Breast epithelium (tissue), 4 donors: ENCODE data around the gene PIGW. TPM values are rescaled to one million over a fixed set of nuclear protein-coding genes. Genes with fewer than 3 reads are reported as not detected.

Experiments used
- DNase-seq, 2 donors: peaks; one replicate each; pipeline ENCODE4 v3.0.0-alpha.2; 2019; ENCODE audit warnings: low spot score in 2 of 2
- H3K27ac ChIP-seq, 2 donors: fragments of 200-600 bp; sonication (generic) in 1 of 2; one replicate each; pipeline ENCODE4 v1.5.1; 2016 to 2019; ENCODE audit warnings: mild to moderate bottlenecking in 1 of 2
- H3K27me3 ChIP-seq, 2 donors: fragments of 200-600 bp; sonication (generic) in 1 of 2; one replicate each; pipeline versions ENCODE4 v1.5.1 to v1.6.0; 2017 to 2019; ENCODE audit warnings: control low read depth in 1 of 2, mild to moderate bottlenecking in 1 of 2
- H3K36me3 ChIP-seq: fragments of 200-600 bp; one replicate; pipeline ENCODE4 v1.5.1; 2019
- H3K4me1 ChIP-seq, 2 donors: fragments of 200-600 bp; sonication (generic); one replicate each; pipeline ENCODE4 v1.5.1; 2016 to 2019; ENCODE audit warnings: control low read depth in 1 of 2
- H3K4me3 ChIP-seq, 3 donors: fragments of 200-600 bp; sonication (generic); 1 replicate in 2 of 3; 2 replicates in 1 of 3; pipeline ENCODE4 v1.5.1; 2016 to 2019; ENCODE audit warnings: mild to moderate bottlenecking in 3 of 3, moderate library complexity in 2 of 3
- H3K9me3 ChIP-seq, 2 donors: fragments of 200-600 bp; sonication (generic) in 1 of 2; one replicate each; pipeline ENCODE4 v1.5.1; 2016 to 2019; ENCODE audit warnings: control low read depth in 1 of 2
- POLR2A ChIP-seq: fragments of 450-650 bp; IDR thresholded peaks from one replicate; pipeline ENCODE4 v1.6.1; 2016; ENCODE audit warnings: antibody characterized with exemption, mild to moderate bottlenecking, moderate library complexity
- POLR2AphosphoS5 ChIP-seq, 3 donors: sonication (generic); formaldehyde crosslinking; IDR thresholded peaks; one replicate each; pipeline ENCODE4 v1.6.1; 2017; ENCODE audit warnings: antibody characterized with exemption in 3 of 3
- intact Hi-C: fragments of 100-400 bp; cut with DNase I; formaldehyde crosslinking; loops from one replicate; pipeline ENCODE4 v1.15.1; 2023; ENCODE audit warnings: low total_unique reads
- total RNA-seq, 3 donors: library from RNA; depleted of rRNA; stranded (reverse); fragments of >200 nt; gene quantifications; one replicate each; pipeline ENCODE4 v1.1.0, GENCODE V29; 2016
- TF ChIP-seq, protein P1 (sequence below), 3 donors: fragments of 450-650 bp; IDR thresholded peaks; one replicate each; pipeline ENCODE4 v1.5.1; 2016 to 2017; ENCODE audit warnings: antibody characterized with exemption in 3 of 3, mild to moderate bottlenecking in 3 of 3, moderate library complexity in 3 of 3

The PIGW gene
- total RNA-seq, 3 donors from 2014 or later, result 4.0 to 6.2 (median 5.1) TPM

DNA sequence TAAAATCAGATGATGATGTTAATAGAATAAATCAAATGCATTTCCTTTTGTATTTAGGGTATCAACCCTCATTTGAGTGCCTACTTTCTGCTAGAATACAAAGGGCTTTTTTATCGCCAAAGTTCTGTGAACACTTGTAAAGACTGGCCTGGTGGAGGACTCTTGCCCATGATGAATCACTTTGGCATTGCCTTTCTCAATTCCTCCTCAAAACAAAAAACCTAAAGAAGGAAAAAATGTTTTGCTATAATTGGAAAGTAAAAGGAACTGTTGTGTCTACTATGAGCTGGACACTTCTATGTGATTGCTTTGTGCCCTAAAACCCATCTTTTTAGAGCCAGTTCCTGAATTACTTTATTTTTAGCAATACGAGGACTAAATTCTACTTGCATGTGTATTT, 43.9 kb downstream of the PIGW start:
- DNase-seq, result no peak
- no peak overlapping the region for H3K4me3 ChIP-seq
- H3K4me1 ChIP-seq, result no peaks in the 10 kb centered on the region
- H3K27ac ChIP-seq, result no peak overlapping the region
- no peaks in the 10 kb centered on the region for H3K9me3 ChIP-seq
- intact Hi-C loops, result no loop called here
- H3K27me3 ChIP-seq, result no peaks in the 10 kb centered on the region
- peaks cover 5% of the 10 kb centered on the region for H3K36me3 ChIP-seq
- no peak for TF ChIP-seq POLR2AphosphoS5 (IDR thresholded peaks at IDR 0.05)
- TF ChIP-seq, protein P1, sequence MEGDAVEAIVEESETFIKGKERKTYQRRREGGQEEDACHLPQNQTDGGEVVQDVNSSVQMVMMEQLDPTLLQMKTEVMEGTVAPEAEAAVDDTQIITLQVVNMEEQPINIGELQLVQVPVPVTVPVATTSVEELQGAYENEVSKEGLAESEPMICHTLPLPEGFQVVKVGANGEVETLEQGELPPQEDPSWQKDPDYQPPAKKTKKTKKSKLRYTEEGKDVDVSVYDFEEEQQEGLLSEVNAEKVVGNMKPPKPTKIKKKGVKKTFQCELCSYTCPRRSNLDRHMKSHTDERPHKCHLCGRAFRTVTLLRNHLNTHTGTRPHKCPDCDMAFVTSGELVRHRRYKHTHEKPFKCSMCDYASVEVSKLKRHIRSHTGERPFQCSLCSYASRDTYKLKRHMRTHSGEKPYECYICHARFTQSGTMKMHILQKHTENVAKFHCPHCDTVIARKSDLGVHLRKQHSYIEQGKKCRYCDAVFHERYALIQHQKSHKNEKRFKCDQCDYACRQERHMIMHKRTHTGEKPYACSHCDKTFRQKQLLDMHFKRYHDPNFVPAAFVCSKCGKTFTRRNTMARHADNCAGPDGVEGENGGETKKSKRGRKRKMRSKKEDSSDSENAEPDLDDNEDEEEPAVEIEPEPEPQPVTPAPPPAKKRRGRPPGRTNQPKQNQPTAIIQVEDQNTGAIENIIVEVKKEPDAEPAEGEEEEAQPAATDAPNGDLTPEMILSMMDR (IDR thresholded peaks at IDR 0.05), result no peak
- TF ChIP-seq POLR2A, result no peak

DNA sequence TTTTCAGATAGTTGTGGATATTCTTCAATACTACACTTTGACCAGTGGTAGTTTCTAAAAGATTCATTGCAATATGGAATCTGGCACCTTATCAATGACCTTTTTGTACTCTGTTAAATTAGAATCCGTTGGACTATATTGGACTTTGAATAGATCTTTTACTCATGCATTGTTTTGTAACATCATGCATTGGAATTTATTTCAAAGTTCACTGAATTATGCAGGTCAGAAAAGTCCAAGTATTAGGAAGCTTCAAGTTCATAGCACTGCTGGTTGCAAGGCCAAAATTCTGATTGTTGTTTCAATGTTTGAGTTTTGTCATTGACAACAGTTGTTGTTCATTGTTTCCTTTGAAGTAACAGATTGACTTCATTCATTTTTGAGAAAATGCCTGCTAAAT, 49.0 kb downstream of the PIGW start:
- H3K4me1 ChIP-seq, result no peaks in the 10 kb centered on the region
- no peaks in the 10 kb centered on the region for H3K27me3 ChIP-seq
- H3K36me3 ChIP-seq, result peaks cover 16% of the 10 kb centered on the region
- H3K4me3 ChIP-seq, result no peak overlapping the region
- no peaks in the 10 kb centered on the region for H3K9me3 ChIP-seq
- H3K27ac ChIP-seq, result no peak overlapping the region
- intact Hi-C loops, result no loop called here
- DNase-seq, result no peak
- TF ChIP-seq POLR2A, result no peak
- TF ChIP-seq, protein P1 (IDR thresholded peaks at IDR 0.05), result no peak

DNA sequence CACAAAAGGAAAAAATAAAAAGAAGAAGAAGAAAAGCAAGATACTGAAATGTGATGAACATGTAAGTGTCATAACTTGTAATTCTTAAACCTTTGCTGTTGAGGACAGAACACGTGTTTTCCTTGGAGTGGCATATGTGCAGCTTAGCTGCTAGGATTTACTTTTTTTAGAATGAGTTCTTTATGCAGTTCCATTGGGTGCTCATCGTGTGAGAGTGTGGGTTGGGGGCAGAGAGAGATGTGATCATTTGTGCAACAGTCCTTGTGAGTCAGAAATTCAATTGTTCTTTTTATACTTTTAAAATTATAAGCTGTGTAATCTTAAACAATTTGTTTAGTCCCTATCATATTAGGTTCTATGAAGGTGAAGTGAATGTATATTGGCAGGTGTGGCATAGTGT, 51.4 kb downstream of the PIGW start:
- no peak for DNase-seq
- H3K27me3 ChIP-seq, result no peaks in the 10 kb centered on the region
- peaks cover 16% of the 10 kb centered on the region for H3K36me3 ChIP-seq
- H3K4me1 ChIP-seq, result no peaks in the 10 kb centered on the region
- no peaks in the 10 kb centered on the region for H3K9me3 ChIP-seq
- no peak overlapping the region for H3K4me3 ChIP-seq
- intact Hi-C loops, result no loop called here
- TF ChIP-seq POLR2A (no peak), POLR2AphosphoS5 (IDR thresholded peaks at IDR 0.05) (no peak)
- TF ChIP-seq, protein P1 (IDR thresholded peaks at IDR 0.05), result no peak
- no peak overlapping the region for H3K27ac ChIP-seq

Other genes with a start within 250 kb of the PIGW start
- gene TBC1D3G, start 211.1 kb upstream of the PIGW start, total RNA-seq, result 1 to 10 TPM in 1 of 3 donors, not detected in 2; 2.1 TPM
- not detected for gene TBC1D3H, start 146.6 kb upstream of the PIGW start, total RNA-seq
- 10 to 100 TPM; 19.0 to 33.7 (median 29.3) TPM for gene ZNHIT3, start 48.3 kb upstream of the PIGW start, total RNA-seq
- 10 to 100 TPM; 28.6 to 86.9 (median 71.3) TPM for gene MYO19, start 119 bp upstream of the PIGW start, total RNA-seq
- 10 to 100 TPM; 60.6 to 85.5 (median 84.0) TPM for gene GGNBP2, start 9.9 kb downstream of the PIGW start, total RNA-seq
- 10 to 100 TPM; 11.4 to 14.1 (median 11.5) TPM for gene DHRS11, start 56.9 kb downstream of the PIGW start, total RNA-seq
- 1 to 10 TPM; 4.8 to 7.5 (median 7.2) TPM for gene MRM1, start 66.6 kb downstream of the PIGW start, total RNA-seq